GM10266 (cell line): ENCODE measurements around the gene GRIK4.
"Not testable (repeated sequence)": the region's sequence is repeated elsewhere in the genome, so short reads cannot be mapped to it uniquely, and the experiment has no call there.

ENCODE experiments used
- DNase-seq: peaks from one replicate; pipeline ENCODE4 v3.0.0; 2012; ENCODE audit errors: extremely low spot score
- TF ChIP-seq, protein P1 (sequence below): IDR thresholded peaks from 2 replicates; pipeline ENCODE4 v1.5.1; 2012; ENCODE audit warnings: mild to moderate bottlenecking, low read depth; ENCODE audit not compliant: control insufficient read depth, insufficient read depth; ENCODE audit errors: missing control alignments

GRIK4 gene

DNA sequence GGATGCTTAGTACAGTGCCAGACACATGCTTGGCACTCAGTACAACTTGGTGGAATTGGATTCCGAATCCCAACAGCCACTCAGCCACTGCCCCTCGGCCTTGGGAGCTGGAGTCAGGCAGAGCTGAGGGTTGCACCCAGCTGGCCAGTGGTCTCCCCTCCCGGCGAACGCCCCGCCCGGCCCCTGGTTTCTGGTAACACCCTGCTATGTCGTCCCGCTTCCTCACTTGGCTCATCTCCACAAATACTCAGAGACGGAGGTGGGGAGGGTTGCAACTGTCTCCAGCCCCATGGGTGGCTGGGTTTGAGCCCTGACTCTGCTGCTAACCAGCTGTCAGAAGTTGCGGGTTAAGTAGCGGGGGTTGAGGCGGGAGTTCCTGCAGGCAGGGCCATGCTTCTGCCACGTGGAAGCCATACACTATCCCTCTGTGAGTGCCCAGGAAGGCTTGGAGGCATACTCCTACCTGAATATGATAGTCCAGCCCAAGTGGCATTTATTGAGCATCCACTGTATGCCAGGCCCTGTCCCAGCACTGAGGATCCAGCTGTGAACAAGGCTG is 67.1 kb downstream of the GRIK4 start:
- no peak for DNase-seq
- TF ChIP-seq, protein P1, sequence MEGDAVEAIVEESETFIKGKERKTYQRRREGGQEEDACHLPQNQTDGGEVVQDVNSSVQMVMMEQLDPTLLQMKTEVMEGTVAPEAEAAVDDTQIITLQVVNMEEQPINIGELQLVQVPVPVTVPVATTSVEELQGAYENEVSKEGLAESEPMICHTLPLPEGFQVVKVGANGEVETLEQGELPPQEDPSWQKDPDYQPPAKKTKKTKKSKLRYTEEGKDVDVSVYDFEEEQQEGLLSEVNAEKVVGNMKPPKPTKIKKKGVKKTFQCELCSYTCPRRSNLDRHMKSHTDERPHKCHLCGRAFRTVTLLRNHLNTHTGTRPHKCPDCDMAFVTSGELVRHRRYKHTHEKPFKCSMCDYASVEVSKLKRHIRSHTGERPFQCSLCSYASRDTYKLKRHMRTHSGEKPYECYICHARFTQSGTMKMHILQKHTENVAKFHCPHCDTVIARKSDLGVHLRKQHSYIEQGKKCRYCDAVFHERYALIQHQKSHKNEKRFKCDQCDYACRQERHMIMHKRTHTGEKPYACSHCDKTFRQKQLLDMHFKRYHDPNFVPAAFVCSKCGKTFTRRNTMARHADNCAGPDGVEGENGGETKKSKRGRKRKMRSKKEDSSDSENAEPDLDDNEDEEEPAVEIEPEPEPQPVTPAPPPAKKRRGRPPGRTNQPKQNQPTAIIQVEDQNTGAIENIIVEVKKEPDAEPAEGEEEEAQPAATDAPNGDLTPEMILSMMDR, result no peak

DNA sequence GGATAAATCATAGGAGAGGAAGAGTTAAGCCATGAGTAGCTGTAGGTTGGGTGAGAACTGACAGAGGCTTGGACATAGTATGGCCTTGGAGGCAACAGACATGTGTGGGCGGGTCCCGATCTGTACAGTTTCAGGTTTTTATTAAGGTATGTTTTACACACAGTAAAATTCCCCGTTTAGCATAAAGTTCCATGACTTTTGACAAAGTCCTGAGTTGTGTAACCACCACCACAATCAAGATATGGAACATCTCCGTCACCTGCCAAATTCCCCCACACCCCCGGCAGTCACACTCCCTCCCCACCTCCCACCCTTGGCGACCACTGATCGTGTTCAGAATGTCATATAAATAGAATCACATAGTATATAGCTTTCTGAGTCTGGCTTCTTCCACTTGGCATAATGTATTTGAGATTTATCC is 68.1 kb downstream of the GRIK4 start:
- TF ChIP-seq, protein P1, result no peak
- DNase-seq, result peak; percentile 41

- no peak for DNase-seq
- TF ChIP-seq, protein P1, result no peak
Observed at GRCh38 chr11:120581313-120581712, 69.8 kb downstream of the GRIK4 start.

GRCh38 chr11:120582535-120582934 is 71.0 kb downstream of the GRIK4 start:
- DNase-seq, result not testable (repeated sequence)

- no peak for DNase-seq
- TF ChIP-seq, protein P1, result no peak
Observed at GRCh38 chr11:120586072-120586471, 74.5 kb downstream of the GRIK4 start.

DNA sequence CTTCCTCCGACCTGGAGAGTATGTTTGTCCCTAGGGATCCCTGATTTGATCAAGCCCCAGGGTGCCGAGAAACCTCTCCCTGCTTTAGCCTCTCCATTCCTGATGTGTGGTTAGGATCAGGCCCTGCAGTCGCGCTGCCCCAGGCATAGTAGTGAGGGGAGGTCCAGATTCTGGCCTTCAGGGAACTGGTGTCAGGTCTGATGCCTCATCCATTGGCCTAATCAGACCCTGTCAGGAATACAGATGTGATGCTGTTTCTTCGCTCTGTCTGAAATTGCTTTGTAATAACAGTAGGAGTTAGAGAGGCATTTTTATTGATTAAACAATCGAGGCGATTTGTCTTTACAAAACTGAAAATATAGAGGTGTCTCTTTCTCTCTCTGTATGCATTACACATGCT is 75.2 kb downstream of the GRIK4 start:
- DNase-seq, result no peak
- TF ChIP-seq, protein P1, result no peak

DNA sequence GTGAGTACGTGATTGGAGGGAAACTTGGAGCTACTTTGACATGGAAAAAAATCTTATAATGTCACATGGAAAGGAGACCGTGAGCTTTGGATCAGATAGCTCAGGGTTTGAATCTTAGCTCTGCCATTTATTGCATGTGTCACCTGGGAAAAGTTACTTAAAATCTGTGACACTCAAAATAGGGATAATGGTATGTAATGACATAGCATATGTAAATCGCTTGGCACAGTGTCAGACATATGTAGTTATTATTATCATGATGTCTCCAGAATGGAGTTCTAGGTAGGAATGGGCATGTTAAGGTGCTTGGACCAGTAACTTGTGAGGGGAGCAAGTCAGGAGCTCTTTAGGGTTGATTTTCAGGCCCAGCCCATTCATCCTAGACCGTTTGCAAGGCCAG is 75.8 kb downstream of the GRIK4 start:
- TF ChIP-seq, protein P1, result no peak
- no peak for DNase-seq

GRCh38 chr11:120589376-120589775 is 77.8 kb downstream of the GRIK4 start:
- DNase-seq, result no peak
- TF ChIP-seq, protein P1, result no peak
